GM12875 (cell line): ENCODE data around the gene VTCN1.

Experiments used
- H3K4me3 ChIP-seq: one replicate; pipeline ENCODE4 v1.5.1; 2011; ENCODE audit warnings: low read depth, low read length, control low read depth
- CTCF ChIP-seq: IDR thresholded peaks from 2 replicates; pipeline ENCODE4 v1.5.1; 2011; ENCODE audit warnings: low read depth, mild to moderate bottlenecking, control low read depth, inconsistent platforms, low read length, moderate library complexity, borderline replicate concordance; ENCODE audit not compliant: insufficient read depth

Gene VTCN1

GRCh38 chr1:117177376-117177775 is 33.4 kb downstream of the VTCN1 start:
- no peak overlapping the region for H3K4me3 ChIP-seq
- no peak for TF ChIP-seq CTCF

- TF ChIP-seq CTCF = no peak
- H3K4me3 ChIP-seq = no peak overlapping the region
Observed at GRCh38 chr1:117176579-117176978, 34.1 kb downstream of the VTCN1 start.

GRCh38 chr1:117174851-117175250 is 35.9 kb downstream of the VTCN1 start:
- H3K4me3 ChIP-seq = no peak overlapping the region
- TF ChIP-seq CTCF = no peak

- TF ChIP-seq CTCF = no peak
- H3K4me3 ChIP-seq = no peak overlapping the region
Observed at GRCh38 chr1:117173691-117174090, 37.0 kb downstream of the VTCN1 start.

GRCh38 chr1:117173006-117173405 is 37.7 kb downstream of the VTCN1 start:
- no peak overlapping the region for H3K4me3 ChIP-seq
- TF ChIP-seq CTCF = no peak

- no peak for TF ChIP-seq CTCF
- H3K4me3 ChIP-seq = no peak overlapping the region
Observed at GRCh38 chr1:117171900-117172511, 38.7 kb downstream of the VTCN1 start.

GRCh38 chr1:117169871-117170596 is 40.7 kb downstream of the VTCN1 start:
- H3K4me3 ChIP-seq = no peak overlapping the region
- no peak for TF ChIP-seq CTCF
